Measurements from ENCODE around the gene CEP350.

CEP350 gene, protein sequence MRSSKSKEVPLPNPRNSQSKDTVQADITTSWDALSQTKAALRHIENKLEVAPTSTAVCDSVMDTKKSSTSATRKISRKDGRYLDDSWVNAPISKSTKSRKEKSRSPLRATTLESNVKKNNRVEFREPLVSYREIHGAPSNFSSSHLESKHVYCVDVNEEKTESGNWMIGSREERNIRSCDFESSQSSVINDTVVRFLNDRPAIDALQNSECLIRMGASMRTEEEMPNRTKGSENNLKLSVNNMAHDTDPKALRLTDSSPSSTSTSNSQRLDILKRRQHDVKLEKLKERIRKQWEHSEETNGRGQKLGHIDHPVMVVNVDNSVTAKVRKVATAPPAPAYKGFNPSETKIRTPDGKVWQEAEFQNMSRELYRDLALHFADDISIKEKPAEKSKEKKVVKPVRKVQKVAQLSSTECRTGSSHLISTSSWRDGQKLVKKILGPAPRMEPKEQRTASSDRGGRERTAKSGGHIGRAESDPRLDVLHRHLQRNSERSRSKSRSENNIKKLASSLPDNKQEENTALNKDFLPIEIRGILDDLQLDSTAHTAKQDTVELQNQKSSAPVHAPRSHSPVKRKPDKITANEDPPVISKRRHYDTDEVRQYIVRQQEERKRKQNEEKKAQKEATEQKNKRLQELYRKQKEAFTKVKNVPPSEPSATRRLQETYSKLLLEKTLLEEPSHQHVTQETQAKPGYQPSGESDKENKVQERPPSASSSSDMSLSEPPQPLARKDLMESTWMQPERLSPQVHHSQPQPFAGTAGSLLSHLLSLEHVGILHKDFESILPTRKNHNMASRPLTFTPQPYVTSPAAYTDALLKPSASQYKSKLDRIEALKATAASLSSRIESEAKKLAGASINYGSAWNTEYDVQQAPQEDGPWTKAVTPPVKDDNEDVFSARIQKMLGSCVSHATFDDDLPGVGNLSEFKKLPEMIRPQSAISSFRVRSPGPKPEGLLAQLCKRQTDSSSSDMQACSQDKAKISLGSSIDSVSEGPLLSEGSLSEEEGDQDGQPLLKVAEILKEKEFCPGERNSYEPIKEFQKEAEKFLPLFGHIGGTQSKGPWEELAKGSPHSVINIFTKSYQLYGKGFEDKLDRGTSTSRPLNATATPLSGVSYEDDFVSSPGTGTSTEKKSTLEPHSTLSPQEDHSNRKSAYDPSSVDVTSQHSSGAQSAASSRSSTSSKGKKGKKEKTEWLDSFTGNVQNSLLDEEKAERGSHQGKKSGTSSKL (N-terminal part only)

DNA sequence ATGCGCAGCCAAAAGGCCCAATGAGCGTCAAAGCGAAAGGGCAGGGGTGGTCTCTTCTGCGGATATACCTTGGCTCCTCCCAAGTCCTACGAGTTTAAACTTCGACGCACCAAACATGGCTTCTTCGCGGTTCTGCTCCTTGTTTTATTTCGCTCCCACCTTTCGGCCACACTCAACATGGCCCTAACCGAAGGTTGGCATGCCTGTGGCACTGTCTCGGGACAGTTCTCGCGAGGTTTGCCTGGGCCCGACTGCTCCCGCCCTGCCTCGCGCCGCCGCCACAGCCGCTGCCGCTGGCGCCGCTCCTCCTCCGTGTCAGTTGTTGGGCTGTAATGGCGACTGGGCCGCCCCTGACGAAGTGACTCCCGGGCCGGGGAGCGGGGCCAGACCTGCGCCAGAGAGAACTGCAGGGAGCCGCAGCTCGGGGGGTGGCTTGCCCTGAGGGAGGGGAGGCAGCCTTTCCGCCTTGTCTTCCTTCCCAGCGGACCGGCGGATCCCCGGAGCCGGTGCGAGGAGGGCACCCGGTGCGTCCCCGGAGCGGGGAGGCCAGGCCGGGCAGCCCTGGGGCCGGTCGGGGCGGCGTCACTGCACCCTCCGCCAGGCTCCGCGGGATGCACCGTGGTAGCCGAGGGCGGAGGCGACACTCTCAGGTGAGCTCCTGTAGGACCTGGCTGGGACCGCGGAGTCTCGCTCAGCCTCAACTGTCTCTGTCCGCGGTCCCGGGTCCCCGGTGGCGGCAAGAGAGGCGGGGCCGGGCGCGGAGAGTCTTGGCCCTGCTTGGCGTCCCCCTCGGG, at the start of gene CEP350:
CEP350 (plus strand) TSS at position 318 of the 794 bp plus-strand sequence. CDS start 31,372 bp downstream, outside the sequence.
- peak; percentile 97 for DNase-seq (ENCODE audit: low spot score)

DNA sequence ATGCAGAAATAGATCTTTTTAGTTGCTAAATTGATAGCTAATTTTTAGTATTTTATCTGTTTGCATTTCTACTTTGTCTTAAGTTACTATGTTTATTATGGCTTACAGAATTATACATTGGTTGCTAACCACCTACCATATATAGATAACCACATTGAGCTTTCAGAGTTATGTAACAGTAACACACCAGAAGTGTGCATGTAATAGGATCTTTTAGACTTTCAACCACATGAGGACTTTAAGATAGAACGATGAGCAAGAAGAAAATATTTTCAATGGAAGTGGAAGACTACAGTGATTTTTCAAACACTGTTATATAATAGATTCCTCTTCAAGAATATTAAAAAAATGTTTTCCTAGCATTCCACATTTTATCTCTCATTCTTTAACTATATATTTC, 43.7 kb upstream of the CEP350 start:
- no peak for DNase-seq (ENCODE audit: low spot score)

DNA sequence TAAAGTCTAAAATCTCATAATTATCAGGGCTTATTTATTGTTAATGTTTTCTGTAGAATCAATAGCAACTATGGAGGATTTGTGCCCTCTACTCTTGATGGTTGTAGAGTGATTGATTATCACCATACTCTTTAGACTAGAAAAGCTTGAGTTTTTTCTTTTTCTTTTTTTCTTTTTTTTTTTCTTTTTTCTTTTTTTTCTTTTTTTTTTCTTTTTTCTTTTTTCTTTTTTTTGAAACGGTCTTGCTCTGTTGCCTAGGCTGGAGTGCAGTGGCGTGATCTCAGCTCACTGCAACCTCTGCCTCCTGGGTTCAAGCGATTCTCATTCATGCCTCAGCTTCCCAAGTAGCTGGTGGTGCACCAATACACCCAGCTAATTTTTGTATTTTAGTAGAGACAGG, 42.8 kb upstream of the CEP350 start:
- DNase-seq (ENCODE audit: low spot score): no peak

DNA sequence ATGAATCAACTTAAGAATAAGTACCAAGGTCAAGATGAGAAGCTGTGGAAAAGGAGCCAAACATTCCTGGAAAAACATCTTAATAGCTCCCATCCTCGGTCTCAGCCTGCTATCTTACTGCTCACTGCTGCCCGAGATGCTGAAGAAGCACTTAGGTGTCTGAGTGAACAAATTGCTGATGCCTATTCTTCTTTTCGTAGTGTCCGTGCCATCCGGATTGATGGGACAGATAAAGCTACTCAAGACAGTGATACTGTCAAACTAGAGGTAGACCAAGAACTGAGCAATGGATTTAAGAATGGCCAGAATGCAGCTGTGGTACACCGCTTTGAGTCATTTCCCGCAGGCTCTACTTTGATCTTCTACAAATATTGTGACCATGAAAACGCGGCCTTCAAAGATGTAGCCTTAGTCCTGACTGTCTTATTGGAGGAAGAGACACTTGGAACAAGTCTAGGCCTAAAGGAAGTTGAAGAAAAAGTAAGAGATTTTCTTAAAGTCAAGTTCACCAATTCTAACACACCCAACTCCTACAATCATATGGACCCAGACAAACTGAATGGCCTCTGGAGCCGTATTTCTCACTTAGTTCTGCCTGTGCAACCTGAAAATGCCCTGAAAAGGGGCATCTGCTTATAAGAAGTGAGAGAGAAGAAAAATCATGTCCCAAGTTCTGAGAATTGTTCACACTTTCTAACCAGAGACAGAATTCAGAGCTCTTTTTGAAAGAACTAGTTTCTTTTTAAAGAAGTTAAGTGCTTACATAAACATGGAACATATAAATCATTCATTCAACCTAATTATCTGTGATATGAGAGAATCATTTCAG, 36.8 kb upstream of the CEP350 start:
- no peak for DNase-seq (ENCODE audit: low spot score)

DNA sequence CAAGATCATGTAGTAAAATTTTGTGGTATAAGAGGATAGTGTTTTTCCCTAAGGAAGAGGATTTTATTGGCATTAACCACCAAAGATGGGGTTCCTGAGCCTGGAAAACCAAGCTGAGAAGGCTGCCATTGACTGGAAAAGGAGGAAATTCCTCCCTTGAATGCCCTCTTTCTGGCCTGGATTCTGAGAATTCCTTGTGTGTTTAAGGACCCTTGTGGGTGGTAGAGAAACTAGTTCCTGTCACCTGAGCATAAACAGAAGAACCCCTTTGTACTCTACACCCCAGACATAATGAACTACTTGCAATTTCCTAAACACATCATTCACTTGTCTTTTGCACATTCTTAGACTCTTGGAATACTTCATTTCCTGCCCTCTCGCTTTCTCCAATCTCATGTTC, 33.1 kb upstream of the CEP350 start:
- DNase-seq (ENCODE audit: low spot score): no peak

DNA sequence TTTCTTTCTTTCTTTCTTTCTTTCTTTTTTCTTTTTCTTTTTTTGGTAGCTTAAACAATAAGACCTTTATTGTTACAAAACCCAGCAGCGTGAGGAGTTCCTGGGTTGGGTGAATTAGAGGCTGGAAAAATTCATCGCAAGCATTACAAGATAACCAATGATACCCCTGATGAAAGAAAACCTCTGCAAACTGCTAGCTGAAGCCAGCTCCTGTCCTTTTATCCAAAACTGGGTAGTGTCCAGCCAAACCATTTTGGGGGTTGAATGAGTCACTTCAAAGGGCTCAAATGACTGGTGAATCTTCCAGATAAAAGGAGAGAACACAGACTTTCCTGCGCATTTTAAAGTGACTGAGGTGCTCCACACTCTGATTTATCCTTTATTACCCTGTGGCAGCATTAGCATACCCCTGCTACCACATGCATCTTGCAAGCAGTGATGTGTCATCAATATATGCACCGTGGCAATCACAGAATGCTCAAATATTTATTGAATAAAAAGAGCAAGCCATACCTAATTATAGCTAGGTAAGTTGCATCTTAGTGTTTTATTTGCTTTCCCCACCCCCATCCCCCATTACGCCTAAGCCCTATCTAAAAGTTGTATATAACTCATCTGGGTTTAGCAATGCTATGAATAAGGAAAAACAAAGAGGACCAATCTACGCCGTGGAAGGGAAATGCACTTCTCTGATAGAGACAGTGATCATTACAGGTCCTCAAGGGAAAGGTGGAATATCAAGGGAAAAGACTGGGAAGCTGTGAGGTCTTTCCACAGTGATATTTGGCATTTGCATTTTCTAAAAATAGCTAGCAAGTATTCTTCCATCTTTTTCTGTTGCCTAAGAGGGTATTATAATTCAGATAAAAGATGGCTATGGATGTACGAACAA, 32.4 kb upstream of the CEP350 start:
- DNase-seq (ENCODE audit: low spot score): no peak

DNA sequence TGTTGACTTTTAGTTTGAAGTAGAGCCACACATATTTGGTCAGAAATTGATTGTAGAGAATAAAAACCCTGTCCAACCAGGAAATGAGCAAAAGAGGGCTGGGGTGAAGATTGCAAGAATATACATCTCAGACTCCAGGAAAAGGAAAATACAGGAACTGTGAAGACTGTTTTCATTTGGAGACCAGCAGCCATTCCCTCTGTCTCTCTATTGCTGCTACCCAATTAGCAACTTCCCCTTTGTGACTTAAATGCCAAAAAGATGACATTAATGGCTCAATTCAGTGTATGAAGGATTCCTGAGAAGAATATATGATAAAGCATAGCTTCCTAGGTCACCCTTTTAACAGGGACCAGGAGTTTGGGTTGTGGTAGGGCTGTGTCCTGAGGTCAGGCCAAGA, 31.6 kb upstream of the CEP350 start:
- DNase-seq (ENCODE audit: low spot score): no peak

DNA sequence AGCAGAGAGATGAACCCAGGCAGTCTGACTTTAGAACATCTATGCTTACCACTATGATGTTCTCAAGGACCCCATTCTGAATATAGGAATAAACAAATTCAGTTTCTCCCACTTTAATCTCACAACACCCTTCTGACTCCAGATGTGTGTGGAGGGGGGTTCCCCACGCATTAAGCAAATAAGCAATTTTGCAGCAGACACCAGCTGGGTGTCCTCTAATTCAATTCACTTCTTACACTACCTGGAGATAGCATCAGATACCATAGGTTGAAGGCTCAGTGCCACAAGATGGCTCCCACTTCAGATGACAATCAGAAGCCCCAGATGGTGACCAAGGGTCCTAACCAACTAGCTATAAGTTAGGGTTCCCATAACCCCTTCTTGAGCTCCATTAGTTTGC, 30.3 kb upstream of the CEP350 start:
- DNase-seq (ENCODE audit: low spot score): no peak

DNA sequence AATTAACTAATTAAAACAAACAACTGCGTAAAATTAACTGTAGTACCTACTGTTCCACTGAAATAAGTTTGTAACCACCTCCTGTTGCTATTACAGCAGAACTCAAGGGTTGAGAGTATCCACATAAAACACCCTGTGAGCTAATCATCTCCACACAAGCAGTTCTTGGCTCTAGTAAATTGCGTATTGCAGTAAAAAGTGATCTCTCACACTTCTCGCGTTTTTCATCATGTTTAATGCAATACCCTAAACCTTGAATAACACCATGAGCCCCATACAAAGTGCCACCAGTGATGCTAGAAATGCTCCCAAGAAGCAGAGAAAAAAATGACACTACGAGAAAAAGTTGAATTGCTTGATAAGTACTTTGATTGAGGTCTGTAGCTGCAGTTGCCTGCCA, 29.3 kb upstream of the CEP350 start:
- no peak for DNase-seq (ENCODE audit: low spot score)

DNA sequence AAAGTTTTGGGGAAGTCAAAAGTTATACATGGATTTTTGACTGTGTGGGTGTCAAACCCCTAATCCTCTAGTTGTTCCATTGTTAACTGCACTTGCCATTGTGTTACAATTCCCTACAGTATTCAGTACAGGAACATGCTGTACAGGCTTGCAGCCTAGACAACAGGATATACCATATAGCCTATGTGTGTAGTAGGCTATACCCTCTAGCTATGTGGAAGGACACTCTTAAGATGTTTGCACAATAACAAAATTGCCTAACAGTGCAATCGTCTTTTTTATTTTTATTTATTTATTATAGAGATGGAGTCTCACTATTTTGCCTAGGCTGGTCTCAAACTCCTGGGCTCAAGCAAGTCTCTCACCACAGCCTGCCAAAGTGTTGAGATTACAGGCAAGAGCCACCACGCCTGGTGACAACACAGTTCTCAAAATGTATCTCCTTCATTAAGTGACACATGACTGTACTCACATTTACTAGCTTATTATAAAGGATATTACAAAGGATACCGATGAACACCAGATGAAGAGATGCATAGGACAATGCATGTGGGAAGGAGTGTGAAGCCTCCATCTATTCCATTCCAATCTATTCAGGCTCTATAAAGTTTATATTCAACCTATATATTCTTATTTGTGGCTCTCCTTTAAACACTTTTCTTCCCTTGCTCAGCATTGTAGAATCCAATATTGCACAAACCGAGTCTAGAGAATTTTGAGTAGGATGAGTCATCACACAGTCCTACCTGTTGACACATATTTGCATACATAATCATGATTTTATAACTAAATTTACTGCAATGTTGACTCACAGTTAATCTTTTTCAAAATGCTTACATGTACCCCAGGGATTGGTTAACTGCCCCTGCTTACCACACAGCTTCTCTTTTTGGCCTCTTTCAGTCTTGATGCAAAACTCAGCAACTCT, 28.4 kb upstream of the CEP350 start:
- no peak for DNase-seq (ENCODE audit: low spot score)

DNA sequence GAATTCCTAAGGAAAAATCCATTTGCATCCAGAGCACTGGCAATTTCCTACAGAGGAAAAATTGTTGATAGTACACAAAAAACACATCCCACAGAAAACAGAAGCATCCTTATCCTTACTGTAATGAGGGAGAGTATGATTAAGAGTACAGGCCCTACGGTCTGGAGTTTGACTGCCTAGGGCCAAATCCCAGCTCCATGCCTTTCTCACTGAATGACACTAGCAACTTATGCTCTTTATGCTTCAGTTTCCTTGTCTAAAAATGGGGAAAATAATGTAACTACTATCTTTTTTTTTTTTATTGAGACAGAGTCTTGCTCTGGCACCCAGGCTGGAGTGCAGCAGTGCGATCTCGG, 27.8 kb upstream of the CEP350 start:
- DNase-seq (ENCODE audit: low spot score): no peak

DNA sequence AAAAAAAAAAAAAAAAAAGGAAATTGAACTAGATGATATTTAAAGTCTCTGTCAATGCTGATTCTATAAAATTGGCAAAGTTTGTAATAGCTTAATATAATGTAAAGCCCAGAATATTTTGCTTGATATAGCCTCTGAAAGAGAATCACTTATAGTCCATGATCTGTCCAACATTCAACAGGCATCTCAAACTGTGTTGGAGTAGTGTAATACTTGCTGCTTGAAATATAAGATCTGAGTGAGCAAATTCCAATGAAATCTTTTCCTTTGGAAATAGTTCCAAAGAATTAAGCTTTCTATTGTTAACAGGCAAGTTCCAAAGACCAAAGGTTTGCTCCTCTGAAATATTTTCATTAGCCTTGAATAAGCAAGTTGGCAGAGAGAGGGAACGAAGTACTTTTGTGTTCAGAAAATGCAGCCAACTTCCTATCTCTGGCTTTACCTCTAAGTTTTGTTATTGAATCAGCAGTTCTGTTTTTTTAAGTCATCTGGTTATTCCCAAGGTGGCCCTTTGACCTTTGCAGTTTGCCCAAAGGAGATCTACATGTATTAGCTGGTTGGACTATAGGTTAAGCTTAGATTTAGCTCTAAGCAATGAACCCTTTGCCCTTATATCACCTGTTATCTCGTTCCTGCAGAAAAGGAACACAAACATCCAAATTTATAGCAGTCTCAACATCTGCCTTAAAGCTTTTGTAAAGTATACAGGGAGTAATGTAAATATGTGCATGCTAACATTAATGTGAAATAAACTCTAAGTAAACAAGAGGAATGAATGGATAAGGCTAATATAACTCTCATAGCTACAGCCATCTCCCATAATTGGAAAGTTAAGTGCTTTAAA, 24.4 kb upstream of the CEP350 start:
- DNase-seq (ENCODE audit: low spot score): no peak

DNA sequence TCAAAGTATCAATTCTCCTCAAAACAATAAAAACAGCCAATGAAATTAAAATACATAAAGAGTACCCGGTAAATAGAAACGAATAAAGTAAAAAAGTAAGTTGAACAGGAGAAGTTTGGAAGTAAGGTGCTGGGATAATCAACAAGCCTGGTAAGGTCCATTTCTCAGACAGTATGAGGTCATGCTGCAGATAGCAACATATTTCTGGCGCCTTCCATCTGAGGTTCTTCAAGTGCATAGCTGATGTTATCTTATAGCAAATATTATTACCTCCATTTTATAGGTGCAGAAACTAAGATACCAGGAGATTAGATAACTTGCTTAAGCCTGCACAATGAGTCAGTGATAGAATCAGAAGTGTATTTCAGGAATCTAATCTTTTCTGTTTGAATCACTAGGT, 23.7 kb upstream of the CEP350 start:
- DNase-seq (ENCODE audit: low spot score): no peak

DNA sequence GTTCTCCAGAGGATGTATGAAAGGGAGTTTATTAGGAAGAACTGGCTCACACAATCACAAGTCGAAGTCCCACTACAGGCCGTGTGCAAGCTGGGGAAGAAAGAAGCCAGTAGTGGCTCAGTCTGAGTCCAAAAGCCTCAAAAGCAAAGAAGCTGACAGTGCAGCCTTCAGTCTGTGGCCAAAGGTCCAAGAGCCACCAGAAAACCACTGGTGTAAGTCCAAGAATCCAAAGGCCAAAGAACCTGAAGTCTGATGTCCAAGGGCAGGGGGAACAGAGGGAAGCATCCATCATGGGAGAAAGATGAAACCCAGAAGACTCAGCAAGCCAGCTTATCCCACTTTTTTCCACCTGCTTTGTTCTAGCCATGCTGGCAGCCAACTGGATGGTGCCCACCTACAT, 21.4 kb upstream of the CEP350 start:
- DNase-seq (ENCODE audit: low spot score): no peak

DNA sequence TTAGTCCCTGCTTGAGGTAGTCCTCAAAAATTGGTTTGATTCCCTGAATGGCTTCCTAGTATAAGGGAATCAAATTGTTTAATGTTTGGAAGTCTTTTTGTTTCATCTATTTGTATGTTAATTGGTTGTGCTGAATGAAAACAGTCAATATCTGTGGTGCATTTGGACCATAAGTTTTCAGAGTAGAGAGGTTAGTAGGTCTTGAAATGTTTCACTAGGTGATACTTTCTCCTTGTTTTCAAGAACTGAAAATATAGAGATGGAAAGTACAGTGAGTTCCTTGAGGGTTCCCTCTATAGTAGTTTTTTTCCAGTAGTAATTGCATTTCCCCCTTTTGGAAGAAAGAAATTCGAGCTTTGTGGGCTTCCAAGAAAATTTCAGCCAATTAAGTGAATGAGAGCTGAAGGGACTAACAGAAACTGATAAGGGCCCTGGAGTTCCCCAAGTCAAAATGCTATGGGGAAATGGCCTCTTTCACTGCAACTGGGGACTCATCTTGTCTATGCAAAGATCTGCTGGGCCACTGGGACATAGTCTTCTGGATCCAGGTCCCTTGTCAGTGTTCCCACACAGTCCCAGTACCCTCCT, 18.6 kb upstream of the CEP350 start:
- no peak for DNase-seq (ENCODE audit: low spot score)

DNA sequence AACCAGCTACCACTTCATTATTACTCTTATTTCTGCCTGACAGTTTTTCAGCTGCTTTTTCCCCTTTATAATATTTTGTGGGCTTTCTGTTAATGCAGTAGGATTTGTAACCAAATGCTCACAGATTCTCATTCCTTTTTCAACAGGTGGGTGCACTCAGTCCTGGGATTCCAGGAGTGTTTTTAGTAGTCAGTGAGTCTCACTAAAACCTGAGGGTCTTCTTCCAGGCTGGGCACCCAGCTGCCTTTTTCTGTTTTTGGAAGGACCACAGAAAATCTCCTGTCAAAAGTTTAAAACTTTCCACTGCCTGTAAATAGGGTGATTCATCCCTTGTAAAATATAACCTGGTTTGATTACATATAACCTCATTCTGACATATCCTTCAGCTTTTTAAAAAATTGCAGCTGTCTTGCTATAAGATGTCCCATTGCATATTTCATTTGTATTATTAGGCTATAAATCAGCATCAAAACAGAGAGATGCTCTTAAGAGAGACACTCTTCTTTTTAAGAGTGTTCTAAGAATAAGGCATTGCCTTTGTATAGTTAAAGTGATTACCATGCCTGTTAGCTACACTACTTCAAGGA, 16.8 kb upstream of the CEP350 start:
- DNase-seq (ENCODE audit: low spot score): no peak

DNA sequence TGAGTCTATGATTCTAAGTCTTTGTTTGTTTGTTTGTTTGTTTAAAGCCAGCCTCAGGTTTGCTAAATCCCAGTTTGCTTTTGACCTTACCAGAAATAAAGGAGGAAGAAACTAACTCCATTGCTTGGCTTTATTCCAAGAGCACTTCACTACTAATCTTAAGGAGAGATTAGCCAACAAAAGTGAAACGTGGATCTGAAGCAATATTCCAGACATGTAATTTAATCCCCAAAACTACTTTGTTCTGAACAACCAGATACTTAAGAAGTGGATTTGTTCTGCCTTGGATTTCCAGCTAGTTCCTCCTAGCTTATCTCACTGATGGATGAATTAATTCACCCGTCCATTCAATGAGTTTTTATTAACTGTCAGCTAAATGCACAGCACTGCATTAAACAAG, 15.9 kb upstream of the CEP350 start:
- DNase-seq (ENCODE audit: low spot score): no peak
